HG03457 (cell line): ENCODE measurements around the gene SF3A1.

Source experiments
- ATAC-seq: cut with Tn5 transposase; IDR thresholded peaks from one replicate; pipeline ENCODE4 v1.9.1; 2021; ENCODE audit warnings: moderate number of reproducible peaks; ENCODE audit not compliant: unreplicated experiment

The SF3A1 gene

GRCh38 chr22:30289141-30289979 lies 67.3 kb downstream of the SF3A1 start, which contains the start of gene CASTOR1:
Gene CASTOR1, minus strand, starts transcription at chr22:30289505. Its CDS starts 8 bp downstream, at chr22:30289497.
- ATAC-seq: peak; percentile 54

GRCh38 chr22:30288419-30289140 lies 68.1 kb downstream of the SF3A1 start:
- ATAC-seq: no peak

GRCh38 chr22:30287648-30288418 lies 68.9 kb downstream of the SF3A1 start:
- ATAC-seq: no peak

- no peak for ATAC-seq
Observed at GRCh38 chr22:30286813-30287647, 69.7 kb downstream of the SF3A1 start.

GRCh38 chr22:30286331-30286730 lies 70.4 kb downstream of the SF3A1 start:
- no peak for ATAC-seq

- ATAC-seq: no peak
Observed at GRCh38 chr22:30285846-30286200, 70.9 kb downstream of the SF3A1 start.

- ATAC-seq: no peak
Observed at GRCh38 chr22:30285176-30285845, 71.4 kb downstream of the SF3A1 start.

GRCh38 chr22:30284666-30285065 lies 72.0 kb downstream of the SF3A1 start:
- ATAC-seq: no peak

GRCh38 chr22:30284172-30284571 lies 72.5 kb downstream of the SF3A1 start:
- ATAC-seq: no peak

GRCh38 chr22:30283342-30283741 lies 73.4 kb downstream of the SF3A1 start:
- no peak for ATAC-seq

- no peak for ATAC-seq
Observed at GRCh38 chr22:30282616-30283046, 74.1 kb downstream of the SF3A1 start.
